Measurements from ENCODE around the gene PKIB. TPM values are rescaled to one million over a fixed set of nuclear protein-coding genes. Genes with fewer than 3 reads are reported as not detected.
A peak's percentile ranks its signal among the peaks of the same experiment; 100 is the strongest.

The PKIB gene
- total RNA-seq, 1 donor from 2014 or later: 48.5 TPM

DNA sequence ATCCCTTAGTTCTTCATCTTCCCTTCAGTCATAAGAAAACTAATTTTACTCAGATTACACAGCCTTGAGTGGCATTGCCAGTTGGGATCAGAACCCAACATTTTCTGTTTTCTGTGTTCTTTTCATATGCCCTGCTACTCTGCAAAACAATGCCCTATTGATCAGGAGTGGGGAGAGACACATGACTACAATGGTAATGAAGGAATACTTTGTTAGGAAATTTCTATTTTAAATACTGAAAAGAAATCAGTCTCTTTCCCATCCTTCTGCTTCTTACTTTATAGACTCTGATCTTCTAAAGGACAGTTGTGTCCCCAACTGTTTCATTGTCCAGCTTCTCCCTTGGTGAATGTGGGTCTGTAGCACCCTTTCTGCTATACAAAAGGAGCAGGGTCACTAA lies 5.5 kb upstream of the PKIB start:
- TF ChIP-seq, protein P1, sequence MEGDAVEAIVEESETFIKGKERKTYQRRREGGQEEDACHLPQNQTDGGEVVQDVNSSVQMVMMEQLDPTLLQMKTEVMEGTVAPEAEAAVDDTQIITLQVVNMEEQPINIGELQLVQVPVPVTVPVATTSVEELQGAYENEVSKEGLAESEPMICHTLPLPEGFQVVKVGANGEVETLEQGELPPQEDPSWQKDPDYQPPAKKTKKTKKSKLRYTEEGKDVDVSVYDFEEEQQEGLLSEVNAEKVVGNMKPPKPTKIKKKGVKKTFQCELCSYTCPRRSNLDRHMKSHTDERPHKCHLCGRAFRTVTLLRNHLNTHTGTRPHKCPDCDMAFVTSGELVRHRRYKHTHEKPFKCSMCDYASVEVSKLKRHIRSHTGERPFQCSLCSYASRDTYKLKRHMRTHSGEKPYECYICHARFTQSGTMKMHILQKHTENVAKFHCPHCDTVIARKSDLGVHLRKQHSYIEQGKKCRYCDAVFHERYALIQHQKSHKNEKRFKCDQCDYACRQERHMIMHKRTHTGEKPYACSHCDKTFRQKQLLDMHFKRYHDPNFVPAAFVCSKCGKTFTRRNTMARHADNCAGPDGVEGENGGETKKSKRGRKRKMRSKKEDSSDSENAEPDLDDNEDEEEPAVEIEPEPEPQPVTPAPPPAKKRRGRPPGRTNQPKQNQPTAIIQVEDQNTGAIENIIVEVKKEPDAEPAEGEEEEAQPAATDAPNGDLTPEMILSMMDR (conservative IDR thresholded peaks at IDR 0.05; ENCODE audit: low read depth, low read length): no peak
- no peak for DNase-seq (ENCODE audit: low read depth)

DNA sequence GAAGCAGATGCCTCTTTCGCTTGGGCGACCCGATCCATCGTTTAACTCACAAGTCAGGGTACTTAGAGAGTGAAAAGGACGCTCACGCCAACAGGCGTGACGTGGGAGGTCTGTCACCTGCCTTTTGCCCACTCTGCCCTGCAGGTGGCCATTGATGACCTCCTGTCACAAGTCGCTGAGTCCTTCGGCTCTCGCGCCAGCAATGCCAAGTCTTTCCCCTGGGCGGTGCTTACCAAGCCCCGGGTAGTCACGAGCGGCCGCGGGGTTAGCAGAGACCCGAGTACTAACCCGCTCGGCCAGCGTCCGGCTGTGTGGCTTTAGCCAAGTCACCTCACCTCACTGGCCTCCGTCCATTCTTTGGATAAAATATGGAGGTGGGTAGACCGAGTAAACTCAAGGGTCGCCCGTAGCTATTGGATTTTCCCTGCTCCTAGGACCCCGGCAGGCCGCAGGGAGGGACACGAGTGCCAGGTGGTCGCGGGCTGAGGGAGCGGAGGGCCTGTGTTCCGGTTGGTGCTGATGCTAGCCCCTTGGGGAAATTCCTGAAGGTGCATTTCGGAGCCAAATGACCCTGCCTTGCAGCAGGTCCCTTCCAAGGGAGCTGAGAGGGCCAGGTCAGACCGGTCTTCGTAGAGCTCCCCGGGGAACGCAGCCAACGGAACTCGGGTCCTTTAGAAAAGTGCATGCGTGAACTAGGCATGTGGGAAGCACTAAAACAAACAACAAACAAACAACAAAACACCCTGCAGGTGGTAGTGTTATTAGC lies 668 bp downstream of the PKIB start:
- DNase-seq (ENCODE audit: low read depth): peak; percentile 19
- TF ChIP-seq, protein P1 (conservative IDR thresholded peaks at IDR 0.05; ENCODE audit: low read depth, low read length): no peak
- H3K4me3 ChIP-seq (ENCODE audit: low read depth, low read length): peak overlapping the region; percentile 67

More for the DNA sequence above, 5.5 kb upstream of the PKIB start:
- H3K4me3 ChIP-seq (ENCODE audit: low read depth, low read length): no peak overlapping the region

DNA sequence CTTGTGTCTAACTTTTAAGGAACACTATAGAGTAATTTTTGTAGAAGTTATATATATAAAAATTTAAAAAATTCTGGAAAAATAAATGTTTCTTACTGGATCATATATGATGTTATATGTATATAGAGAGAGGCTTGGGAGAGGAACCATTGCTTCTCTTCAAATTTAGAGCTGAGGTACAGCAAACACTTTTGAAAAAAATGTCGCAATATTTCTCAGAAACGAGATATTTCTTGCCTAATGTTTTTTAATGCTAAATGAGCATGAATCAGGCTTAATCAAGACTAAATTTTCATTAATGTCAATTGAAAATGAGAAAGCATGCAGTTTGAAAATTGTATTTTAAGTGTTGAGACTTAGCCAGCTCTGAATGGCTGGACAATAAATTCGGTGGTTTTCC lies 2.6 kb downstream of the PKIB start:
- TF ChIP-seq, protein P1 (conservative IDR thresholded peaks at IDR 0.05; ENCODE audit: low read depth, low read length): no peak
- no peak for DNase-seq (ENCODE audit: low read depth)
- H3K4me3 ChIP-seq (ENCODE audit: low read depth, low read length): no peak overlapping the region

DNA sequence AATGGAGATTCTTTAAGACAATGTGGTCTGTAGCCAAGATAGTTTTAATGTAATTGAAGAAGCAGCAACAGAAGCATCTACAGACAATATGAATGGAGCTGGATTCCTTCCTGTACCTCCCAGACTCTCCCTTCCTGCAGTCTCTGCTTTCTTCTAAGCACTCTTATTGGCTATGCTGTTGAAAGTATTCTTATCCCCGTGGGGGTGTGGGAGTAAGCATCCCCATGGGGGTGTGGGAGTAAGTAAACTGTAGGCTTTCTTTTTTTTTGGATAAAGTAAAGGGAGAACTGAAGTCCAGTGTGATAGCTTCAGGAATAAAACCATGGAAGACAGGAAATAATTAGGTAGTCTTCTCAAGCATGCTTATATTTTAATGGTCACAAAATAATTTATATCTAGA lies 4.1 kb downstream of the PKIB start:
- DNase-seq (ENCODE audit: low read depth): no peak
- TF ChIP-seq, protein P1 (conservative IDR thresholded peaks at IDR 0.05; ENCODE audit: low read depth, low read length): no peak
- H3K4me3 ChIP-seq (ENCODE audit: low read depth, low read length): no peak overlapping the region

DNA sequence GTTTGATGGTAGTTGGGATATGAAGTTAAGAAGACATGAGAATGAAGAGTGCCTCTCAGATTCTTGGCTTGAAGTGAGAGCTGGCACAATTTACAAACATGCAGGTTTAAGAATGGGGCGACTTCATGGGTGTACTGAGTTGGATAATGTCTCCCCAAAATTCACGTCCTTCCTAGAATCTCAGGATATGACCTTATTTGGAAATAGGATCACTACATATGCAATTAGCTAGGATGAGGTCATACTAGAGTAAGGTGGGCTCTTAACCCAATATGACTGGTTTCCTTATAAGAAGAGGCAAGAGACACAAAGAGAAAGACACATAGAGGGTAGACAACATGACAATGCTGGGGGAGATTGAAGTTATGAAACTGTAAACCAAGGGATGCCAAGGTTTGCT lies 5.2 kb downstream of the PKIB start:
- no peak overlapping the region for H3K4me3 ChIP-seq (ENCODE audit: low read depth, low read length)
- DNase-seq (ENCODE audit: low read depth): no peak
- TF ChIP-seq, protein P1 (conservative IDR thresholded peaks at IDR 0.05; ENCODE audit: low read depth, low read length): no peak

DNA sequence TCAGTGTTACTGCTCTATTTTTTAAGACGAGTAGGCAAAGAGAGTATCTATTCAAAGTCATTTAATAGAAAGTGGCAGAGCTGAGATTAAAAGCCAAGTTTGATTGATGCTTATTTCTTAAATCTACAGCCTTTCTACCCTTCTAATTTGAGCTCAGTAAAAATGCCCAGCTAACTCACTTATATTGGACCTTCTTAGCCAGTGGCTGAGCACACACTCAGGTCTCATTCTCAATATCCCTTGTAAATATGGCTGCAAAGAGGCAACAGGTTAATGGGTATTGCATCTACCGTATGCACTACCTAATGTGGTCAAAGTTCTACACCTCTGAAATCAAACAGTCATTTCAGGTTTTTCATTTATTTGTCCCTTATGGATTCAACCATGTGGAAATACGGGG lies 6.7 kb downstream of the PKIB start:
- no peak for DNase-seq (ENCODE audit: low read depth)
- no peak overlapping the region for H3K4me3 ChIP-seq (ENCODE audit: low read depth, low read length)
- TF ChIP-seq, protein P1 (conservative IDR thresholded peaks at IDR 0.05; ENCODE audit: low read depth, low read length): no peak

DNA sequence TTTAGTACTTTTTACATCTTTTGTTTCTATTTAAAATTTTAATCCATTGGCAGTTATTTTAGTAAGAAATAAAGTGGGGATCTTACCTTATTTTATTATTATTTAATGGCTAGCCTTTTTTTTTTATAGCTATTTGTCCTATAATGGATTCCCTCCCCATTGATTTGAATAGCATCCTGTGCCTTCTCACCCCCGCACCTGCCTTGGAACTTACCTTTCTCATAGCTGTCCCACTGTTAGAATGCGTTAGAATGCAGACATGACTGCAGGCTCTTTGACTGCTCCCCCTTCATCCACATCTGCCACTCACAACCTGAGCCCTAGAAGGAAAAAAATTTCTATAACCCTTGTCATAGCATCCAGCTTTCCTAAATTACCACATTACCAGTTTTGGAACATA lies 9.1 kb downstream of the PKIB start:
- no peak for DNase-seq (ENCODE audit: low read depth)
- no peak overlapping the region for H3K4me3 ChIP-seq (ENCODE audit: low read depth, low read length)
- TF ChIP-seq, protein P1 (conservative IDR thresholded peaks at IDR 0.05; ENCODE audit: low read depth, low read length): no peak
